Trophoblast cell (in vitro differentiated cells and primary cell): ENCODE measurements around the gene SPINDOC.

Source experiments
- DNase-seq, 2 donors: peaks; one replicate each; pipeline ENCODE4 v3.0.0-alpha.2; 2016
- H2AFZ ChIP-seq: 2 replicates; pipeline ENCODE4 v1.6.1; 2013; ENCODE audit warnings: low read length, moderate library complexity, mild to moderate bottlenecking; ENCODE audit not compliant: insufficient read depth, poor library complexity
- H2AK5ac ChIP-seq: 2 replicates; pipeline ENCODE4 v1.6.1; 2013; ENCODE audit warnings: mild to moderate bottlenecking, low read length
- H2BK120ac ChIP-seq: 2 replicates; pipeline ENCODE4 v1.6.1; 2013; ENCODE audit warnings: low read length, mild to moderate bottlenecking, moderate library complexity; ENCODE audit not compliant: insufficient read depth, poor library complexity
- H2BK12ac ChIP-seq: 2 replicates; pipeline ENCODE4 v1.6.1; 2013; ENCODE audit warnings: mild to moderate bottlenecking, low read length, moderate library complexity
- H2BK5ac ChIP-seq: 2 replicates; pipeline ENCODE4 v1.6.1; 2013; ENCODE audit warnings: low read length, low read depth, moderate library complexity, mild to moderate bottlenecking; ENCODE audit not compliant: poor library complexity
- H3K14ac ChIP-seq: 2 replicates; pipeline ENCODE4 v1.6.1; 2013; ENCODE audit warnings: mild to moderate bottlenecking, low read length
- H3K18ac ChIP-seq: 2 replicates; pipeline ENCODE4 v1.6.1; 2013; ENCODE audit warnings: mild to moderate bottlenecking, low read length
- H3K23ac ChIP-seq: 2 replicates; pipeline ENCODE4 v1.6.1; 2013; ENCODE audit warnings: low read length
- H3K27ac ChIP-seq: 2 replicates; pipeline ENCODE4 v1.5.1; 2013; ENCODE audit warnings: low read depth, mild to moderate bottlenecking, inconsistent platforms, low read length, moderate library complexity
- H3K27me3 ChIP-seq: 2 replicates; pipeline ENCODE4 v1.6.1; 2013; ENCODE audit warnings: inconsistent platforms, mild to moderate bottlenecking, low read length, moderate library complexity; ENCODE audit not compliant: insufficient read depth
- H3K36me3 ChIP-seq, 2 experiments: 1 replicate in 1 of 2; 2 replicates in 1 of 2; pipeline ENCODE4 v1.6.1; 2013; ENCODE audit warnings: low read length in 2 of 2, mild to moderate bottlenecking in 2 of 2, moderate library complexity in 1 of 2; ENCODE audit not compliant: insufficient read depth in 2 of 2, control insufficient read depth in 1 of 2
- H3K4ac ChIP-seq: 2 replicates; pipeline ENCODE4 v1.6.1; 2013; ENCODE audit warnings: low read depth, mild to moderate bottlenecking, low read length, moderate library complexity
- H3K4me1 ChIP-seq, 2 experiments: 1 replicate in 1 of 2; 2 replicates in 1 of 2; pipeline ENCODE4 v1.6.1; 2013; ENCODE audit warnings: low read length in 2 of 2, mild to moderate bottlenecking in 2 of 2, moderate library complexity in 1 of 2; ENCODE audit not compliant: insufficient read depth in 2 of 2, control insufficient read depth in 1 of 2
- H3K4me2 ChIP-seq: 2 replicates; pipeline ENCODE4 v1.6.1; 2013; ENCODE audit warnings: inconsistent platforms, mild to moderate bottlenecking, low read length, moderate library complexity
- H3K4me3 ChIP-seq: 2 replicates; pipeline ENCODE4 v1.5.1; 2013; ENCODE audit warnings: mild to moderate bottlenecking, low read depth, low read length, inconsistent platforms
- H3K79me1 ChIP-seq: one replicate; pipeline ENCODE4 v1.6.1; 2013; ENCODE audit warnings: low read length
- H3K79me2 ChIP-seq: 2 replicates; pipeline ENCODE4 v1.6.1; 2013; ENCODE audit warnings: low read length, mild to moderate bottlenecking; ENCODE audit not compliant: control insufficient read depth, insufficient read depth, poor library complexity
- H3K9ac ChIP-seq: 2 replicates; pipeline ENCODE4 v1.6.1; 2013; ENCODE audit warnings: mild to moderate bottlenecking, low read length
- H3K9me3 ChIP-seq: 2 replicates; pipeline ENCODE4 v1.6.1; 2013; ENCODE audit warnings: low read depth, mild to moderate bottlenecking, control low read depth, inconsistent platforms, low read length; ENCODE audit not compliant: insufficient read depth
- H4K12ac ChIP-seq: 2 replicates; pipeline ENCODE4 v1.6.1; 2013; ENCODE audit warnings: low read depth, mild to moderate bottlenecking, low read length, moderate library complexity
- H4K8ac ChIP-seq: 2 replicates; pipeline ENCODE4 v1.6.1; 2013; ENCODE audit warnings: low read depth, mild to moderate bottlenecking, low read length, moderate library complexity
- H4K91ac ChIP-seq: one replicate; pipeline ENCODE4 v1.6.1; 2013; ENCODE audit warnings: low read depth, mild to moderate bottlenecking, low read length, moderate library complexity
- WGBS: extraction: QIAGEN DNeasy Blood & Tissue Kit; methylation state at CpG from one replicate; pipeline ENCODE4 v1.1.7; 2013; ENCODE audit warnings: missing lambda C conversion rate; ENCODE audit not compliant: insufficient read length, insufficient coverage; ENCODE audit errors: extremely low coverage; 5-methylcytosine and 5-hydroxymethylcytosine counted together

SPINDOC gene

DNA sequence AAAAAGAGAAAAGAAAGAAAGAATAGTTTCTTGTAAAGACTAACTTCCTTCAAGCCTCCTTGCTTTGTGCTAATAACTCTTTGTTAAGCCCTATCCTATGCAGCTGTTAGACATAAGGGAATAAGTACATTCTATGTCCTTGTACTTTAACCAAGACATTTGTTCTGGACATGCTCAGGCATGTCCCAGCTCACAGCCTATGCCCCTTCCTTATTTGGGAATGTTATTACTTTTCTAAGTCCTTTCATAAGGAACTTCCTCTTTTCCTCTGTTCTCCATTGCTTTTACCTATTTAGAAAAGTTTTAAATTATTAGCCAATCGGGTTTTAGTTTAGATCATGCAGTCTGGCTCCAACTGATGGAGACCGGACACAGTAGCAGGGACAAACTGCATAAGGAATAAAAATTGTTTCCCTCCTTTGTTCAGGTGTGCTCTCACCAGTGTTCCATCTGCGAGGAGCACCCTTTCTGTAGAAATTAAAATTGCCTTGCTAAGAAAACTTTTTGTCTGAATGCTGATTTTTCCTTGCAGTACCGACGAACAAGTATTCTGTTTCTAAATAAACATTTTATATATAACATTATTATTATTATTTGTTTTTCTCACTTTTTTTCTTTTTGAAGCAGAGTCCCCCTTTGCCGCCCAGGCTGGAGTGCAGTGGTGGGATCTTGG, 21.6 kb upstream of the SPINDOC start:
- H2BK12ac ChIP-seq: no peak overlapping the region
- no peak overlapping the region for H3K4me2 ChIP-seq
- no peaks in the 10 kb centered on the region for H3K4me1 ChIP-seq
- no peak overlapping the region for H2BK120ac ChIP-seq
- no peak overlapping the region for H3K18ac ChIP-seq
- H3K23ac ChIP-seq: no peak overlapping the region
- no peak overlapping the region for H2AFZ ChIP-seq
- no peaks in the 10 kb centered on the region for H3K36me3 ChIP-seq
- no peak overlapping the region for H2BK5ac ChIP-seq
- no peak overlapping the region for H2AK5ac ChIP-seq
- WGBS: no CpG with 5 or more reads among the region's 6 CpGs
- H4K8ac ChIP-seq: no peak overlapping the region
- peaks cover 6% of the 10 kb centered on the region for H3K9me3 ChIP-seq
- H3K4ac ChIP-seq: no peak overlapping the region
- no peak overlapping the region for H3K27ac ChIP-seq
- no peak for DNase-seq
- H3K9ac ChIP-seq: no peak overlapping the region
- H4K12ac ChIP-seq: no peak overlapping the region
- H3K14ac ChIP-seq: no peak overlapping the region
- H3K79me1 ChIP-seq: no peaks in the 10 kb centered on the region
- H3K27me3 ChIP-seq: no peaks in the 10 kb centered on the region
- H4K91ac ChIP-seq: peak overlapping the region; percentile 47
- H3K79me2 ChIP-seq: no peaks in the 10 kb centered on the region
- no peak overlapping the region for H3K4me3 ChIP-seq

- Histone ChIP-seq H3K4me2 (no peak overlapping the region), H3K79me1 (no peaks in the 10 kb centered on the region), H3K27ac (no peak overlapping the region), H3K18ac (no peak overlapping the region), H3K4me3 (no peak overlapping the region), H4K8ac (no peak overlapping the region), H3K79me2 (no peaks in the 10 kb centered on the region), H2BK5ac (no peak overlapping the region), H2BK120ac (no peak overlapping the region), H3K23ac (no peak overlapping the region), H2AFZ (no peak overlapping the region), H2BK12ac (no peak overlapping the region), H3K36me3 (no peaks in the 10 kb centered on the region), H3K9me3 (peaks cover 6% of the 10 kb centered on the region), H3K4me1 (no peaks in the 10 kb centered on the region), H4K91ac (no peak overlapping the region), H3K14ac (no peak overlapping the region), H3K4ac (no peak overlapping the region), H3K9ac (no peak overlapping the region), H3K27me3 (no peaks in the 10 kb centered on the region), H2AK5ac (no peak overlapping the region), H4K12ac (no peak overlapping the region)
- no peak for DNase-seq
Observed at GRCh38 chr11:63793161-63793560, 20.1 kb upstream of the SPINDOC start.

DNA sequence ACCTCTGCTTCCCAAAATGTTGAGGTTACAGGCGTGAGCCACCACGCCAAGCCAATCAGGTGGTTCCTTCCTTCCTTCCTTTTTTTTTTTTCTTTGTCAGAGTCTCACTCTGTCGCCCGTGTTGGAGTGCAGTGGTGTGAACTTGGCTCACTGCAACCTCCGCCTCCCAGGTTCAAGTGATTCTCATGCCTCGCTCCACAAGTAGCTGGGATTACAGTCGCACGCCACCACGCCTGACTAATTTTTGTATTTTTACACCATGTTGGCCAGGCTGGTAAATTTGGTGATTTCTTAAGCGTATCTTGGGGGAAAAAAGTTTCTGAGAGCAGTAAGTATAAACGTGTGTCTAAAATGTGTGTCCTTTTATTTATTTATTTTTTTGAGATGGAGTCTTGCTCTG, 18.2 kb upstream of the SPINDOC start:
- Histone ChIP-seq H3K27me3 (no peaks in the 10 kb centered on the region), H3K14ac (no peak overlapping the region), H4K12ac (no peak overlapping the region), H3K4me2 (no peak overlapping the region), H3K79me2 (no peaks in the 10 kb centered on the region), H3K4me1 (no peaks in the 10 kb centered on the region), H3K9me3 (peaks cover 6% of the 10 kb centered on the region), H4K91ac (no peak overlapping the region), H2AFZ (no peak overlapping the region), H2BK5ac (no peak overlapping the region), H3K27ac (no peak overlapping the region), H3K9ac (no peak overlapping the region), H3K36me3 (no peaks in the 10 kb centered on the region), H3K18ac (no peak overlapping the region), H3K79me1 (no peaks in the 10 kb centered on the region), H2BK12ac (no peak overlapping the region), H2AK5ac (no peak overlapping the region), H3K23ac (no peak overlapping the region), H4K8ac (no peak overlapping the region), H3K4ac (no peak overlapping the region), H2BK120ac (no peak overlapping the region), H3K4me3 (no peak overlapping the region)
- DNase-seq: no peak
- no CpG with 5 or more reads among the region's 11 CpGs for WGBS

- Histone ChIP-seq H3K9me3 (no peaks in the 10 kb centered on the region), H3K23ac (no peak overlapping the region), H3K79me2 (no peaks in the 10 kb centered on the region), H3K4me3 (no peak overlapping the region), H3K14ac (no peak overlapping the region), H3K4ac (no peak overlapping the region), H3K9ac (no peak overlapping the region), H3K79me1 (peaks cover 7% of the 10 kb centered on the region), H3K4me2 (no peak overlapping the region), H2AK5ac (no peak overlapping the region), H2BK12ac (no peak overlapping the region), H3K27ac (no peak overlapping the region), H3K27me3 (no peaks in the 10 kb centered on the region), H2AFZ (no peak overlapping the region), H3K36me3 (no peaks in the 10 kb centered on the region), H4K8ac (no peak overlapping the region), H4K91ac (no peak overlapping the region), H3K18ac (no peak overlapping the region), H2BK5ac (no peak overlapping the region), H3K4me1 (peaks cover 13 to 19% of the 10 kb centered on the region in 2 experiments), H4K12ac (no peak overlapping the region), H2BK120ac (no peak overlapping the region)
- no CpG with 5 or more reads among the region's 5 CpGs for WGBS
- no peak for DNase-seq
Observed at GRCh38 chr11:63800921-63801320, 12.3 kb upstream of the SPINDOC start.
